ENCODE results near the gene LRP1B. TPM values are rescaled to one million over a fixed set of nuclear protein-coding genes. Genes with fewer than 3 reads are reported as not detected.

LRP1B gene
- total RNA-seq, 4 donors from 2014 or later = 3.3 to 11.1 (median 4.6) TPM

DNA sequence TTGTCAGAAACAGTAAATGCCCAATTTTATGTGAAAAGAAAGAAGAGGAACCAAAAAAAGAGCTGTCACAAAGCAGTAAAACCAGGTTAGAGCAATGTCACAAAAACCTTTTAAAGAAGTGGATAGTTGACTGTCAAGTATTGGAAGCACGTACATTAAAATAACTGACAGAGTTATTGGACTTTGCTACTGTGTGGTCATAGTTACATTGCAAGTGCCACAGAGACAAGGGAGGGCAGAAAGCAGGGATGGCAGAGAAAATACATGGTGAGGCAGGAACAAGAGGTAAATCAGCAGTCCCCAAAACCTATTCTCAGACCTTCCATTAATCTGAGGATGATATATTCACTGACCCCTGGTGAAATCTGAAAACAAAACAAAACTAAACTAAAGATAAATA, 116.3 kb downstream of the LRP1B start:
- no peak overlapping the region for H3K4me3 ChIP-seq
- H3K4me1 ChIP-seq = no peaks in the 10 kb centered on the region
- no peaks in the 10 kb centered on the region for H3K27me3 ChIP-seq
- ATAC-seq (no peak), DNase-seq (no peak)
- H3K36me3 ChIP-seq = no peaks in the 10 kb centered on the region
- intact Hi-C loops (cut with DNase I; ENCODE audit: low total_unique reads) = no loop called here
- no peak overlapping the region for H3K27ac ChIP-seq
- in situ Hi-C loops (cut with MboI; ENCODE audit: low sequenced_read_pairs in 4 of 4) = no loop called here
- no peak for TF ChIP-seq POLR2A (IDR thresholded peaks at IDR 0.05)
- TF ChIP-seq, protein P1, sequence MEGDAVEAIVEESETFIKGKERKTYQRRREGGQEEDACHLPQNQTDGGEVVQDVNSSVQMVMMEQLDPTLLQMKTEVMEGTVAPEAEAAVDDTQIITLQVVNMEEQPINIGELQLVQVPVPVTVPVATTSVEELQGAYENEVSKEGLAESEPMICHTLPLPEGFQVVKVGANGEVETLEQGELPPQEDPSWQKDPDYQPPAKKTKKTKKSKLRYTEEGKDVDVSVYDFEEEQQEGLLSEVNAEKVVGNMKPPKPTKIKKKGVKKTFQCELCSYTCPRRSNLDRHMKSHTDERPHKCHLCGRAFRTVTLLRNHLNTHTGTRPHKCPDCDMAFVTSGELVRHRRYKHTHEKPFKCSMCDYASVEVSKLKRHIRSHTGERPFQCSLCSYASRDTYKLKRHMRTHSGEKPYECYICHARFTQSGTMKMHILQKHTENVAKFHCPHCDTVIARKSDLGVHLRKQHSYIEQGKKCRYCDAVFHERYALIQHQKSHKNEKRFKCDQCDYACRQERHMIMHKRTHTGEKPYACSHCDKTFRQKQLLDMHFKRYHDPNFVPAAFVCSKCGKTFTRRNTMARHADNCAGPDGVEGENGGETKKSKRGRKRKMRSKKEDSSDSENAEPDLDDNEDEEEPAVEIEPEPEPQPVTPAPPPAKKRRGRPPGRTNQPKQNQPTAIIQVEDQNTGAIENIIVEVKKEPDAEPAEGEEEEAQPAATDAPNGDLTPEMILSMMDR (IDR thresholded peaks at IDR 0.05 in 4 of 5, conservative IDR thresholded peaks at IDR 0.05 in 1 of 5) = no peak
- no peaks in the 10 kb centered on the region for H3K9me3 ChIP-seq

DNA sequence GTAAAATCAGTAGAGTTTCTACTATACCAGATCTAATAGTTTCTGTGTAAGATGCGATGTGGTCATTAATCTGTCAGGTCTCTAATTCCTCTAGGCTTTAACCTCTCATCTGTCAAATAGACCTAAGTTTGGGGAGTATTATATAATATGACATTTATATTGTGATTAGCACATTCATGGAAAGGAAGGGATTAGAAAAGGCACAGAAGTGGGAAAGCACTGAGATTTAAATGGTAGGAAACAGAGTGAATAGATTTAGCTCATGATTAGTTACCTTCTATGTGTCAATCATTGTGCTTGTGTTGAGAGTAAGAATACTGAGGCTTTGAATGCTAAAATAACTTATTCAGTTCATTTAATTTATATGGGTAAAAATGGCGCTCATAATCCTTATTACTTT, 118.0 kb downstream of the LRP1B start:
- ATAC-seq (no peak), DNase-seq (no peak)
- no peaks in the 10 kb centered on the region for H3K4me1 ChIP-seq
- H3K27ac ChIP-seq = no peak overlapping the region
- intact Hi-C loops (cut with DNase I; ENCODE audit: low total_unique reads) = no loop called here
- no peaks in the 10 kb centered on the region for H3K9me3 ChIP-seq
- no peaks in the 10 kb centered on the region for H3K27me3 ChIP-seq
- H3K36me3 ChIP-seq = no peaks in the 10 kb centered on the region
- in situ Hi-C loops (cut with MboI; ENCODE audit: low sequenced_read_pairs in 4 of 4) = no loop called here
- H3K4me3 ChIP-seq = no peak overlapping the region
- TF ChIP-seq POLR2A (IDR thresholded peaks at IDR 0.05) = no peak
- TF ChIP-seq, protein P1 (IDR thresholded peaks at IDR 0.05 in 4 of 5, conservative IDR thresholded peaks at IDR 0.05 in 1 of 5) = no peak

DNA sequence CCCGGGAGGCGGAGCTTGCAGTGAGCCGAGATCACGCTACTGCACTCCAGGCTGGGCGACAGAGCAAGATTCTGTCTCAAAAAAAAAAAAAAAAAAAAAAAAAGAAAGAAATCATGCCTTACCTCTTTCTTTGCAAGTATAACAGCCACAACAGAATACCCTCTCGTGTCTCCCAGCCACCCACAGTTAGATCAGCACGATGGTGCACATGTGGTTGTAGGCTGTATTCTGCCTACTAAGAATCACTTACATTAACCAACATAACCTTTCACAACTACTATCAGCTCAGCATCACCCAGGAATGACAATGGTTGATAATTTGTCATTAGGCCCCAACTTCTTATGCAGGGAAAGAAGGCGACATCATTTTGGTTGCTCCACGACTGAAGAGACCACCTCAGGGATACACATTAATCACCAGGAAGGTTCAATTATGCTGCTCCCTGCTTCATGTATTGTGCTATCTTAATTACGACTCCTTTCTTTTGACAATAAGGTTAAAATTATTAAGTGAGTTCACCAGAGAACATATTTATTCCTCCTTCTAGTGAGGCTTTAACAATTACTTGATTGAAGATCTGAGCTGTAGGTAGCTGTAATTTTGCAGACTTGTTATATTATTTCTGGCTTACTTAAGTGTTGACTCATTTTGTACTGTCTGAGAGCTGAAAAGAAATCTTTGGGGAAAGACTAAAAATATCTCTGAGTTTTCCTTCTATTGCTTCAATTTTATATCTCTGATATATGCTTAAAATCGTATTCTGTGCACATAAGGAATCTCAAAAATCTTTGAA, 120.1 kb downstream of the LRP1B start:
- Histone ChIP-seq H3K4me3 (no peak overlapping the region), H3K36me3 (no peaks in the 10 kb centered on the region), H3K9me3 (no peaks in the 10 kb centered on the region), H3K4me1 (no peaks in the 10 kb centered on the region), H3K27me3 (no peaks in the 10 kb centered on the region), H3K27ac (no peak overlapping the region)
- TF ChIP-seq, protein P1 (IDR thresholded peaks at IDR 0.05 in 4 of 5, conservative IDR thresholded peaks at IDR 0.05 in 1 of 5) = no peak
- no peak for TF ChIP-seq POLR2A (IDR thresholded peaks at IDR 0.05)
- in situ Hi-C loops (cut with MboI; ENCODE audit: low sequenced_read_pairs in 4 of 4) (no loop called here), intact Hi-C loops (cut with DNase I; ENCODE audit: low total_unique reads) (no loop called here)
- ATAC-seq (no peak), DNase-seq (no peak)

DNA sequence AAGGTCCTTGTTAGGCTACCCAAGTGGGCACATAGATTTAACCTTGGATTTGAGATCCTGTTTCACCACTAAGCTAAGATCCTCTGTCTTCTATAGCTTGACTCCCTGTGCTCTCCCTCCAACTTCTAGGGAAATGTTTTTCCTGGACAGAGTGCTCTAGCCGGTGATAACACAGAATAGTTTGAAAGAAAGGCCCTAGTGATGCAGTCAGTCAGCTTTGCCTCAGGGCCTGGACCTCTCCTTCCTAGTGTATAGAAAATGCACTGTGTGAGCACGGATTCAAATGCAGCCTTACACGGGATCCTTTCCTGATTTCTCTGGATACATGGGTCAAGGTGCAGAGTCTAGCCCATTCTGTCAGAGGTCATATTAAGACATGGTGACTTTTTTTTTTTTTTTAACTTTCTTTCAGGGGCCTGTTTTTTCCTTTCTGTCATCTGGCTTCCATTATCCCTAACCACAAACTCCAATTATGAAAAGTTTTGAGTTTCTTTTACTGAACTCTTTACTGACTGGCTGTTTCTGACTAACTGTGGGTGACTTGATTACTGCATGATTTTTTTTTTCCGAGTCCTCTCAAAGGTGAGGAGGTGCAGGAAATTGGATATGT, 122.6 kb downstream of the LRP1B start:
- Histone ChIP-seq H3K9me3 (no peaks in the 10 kb centered on the region), H3K36me3 (no peaks in the 10 kb centered on the region), H3K4me3 (no peak overlapping the region), H3K4me1 (no peaks in the 10 kb centered on the region), H3K27ac (no peak overlapping the region), H3K27me3 (no peaks in the 10 kb centered on the region)
- in situ Hi-C loops (cut with MboI; ENCODE audit: low sequenced_read_pairs in 4 of 4) (no loop called here), intact Hi-C loops (cut with DNase I; ENCODE audit: low total_unique reads) (no loop called here)
- ATAC-seq = no peak
- no peak for DNase-seq
- no peak for TF ChIP-seq POLR2A (IDR thresholded peaks at IDR 0.05)
- TF ChIP-seq, protein P1 (IDR thresholded peaks at IDR 0.05 in 4 of 5, conservative IDR thresholded peaks at IDR 0.05 in 1 of 5) = no peak
